Lung (tissue), 12 donors: ENCODE data around the gene KCNE3. TPM values are rescaled to one million over a fixed set of nuclear protein-coding genes. Genes with fewer than 3 reads are reported as not detected.

Source experiments
- ATAC-seq: fragments of 200-7000 bp; cut with Tn5 transposase; one replicate; pipeline ENCODE4 v1.9.1; 2020; ENCODE audit warnings: moderate number of reproducible peaks; ENCODE audit not compliant: insufficient read depth, low FRiP score
- DNase-seq, 3 donors: peaks; one replicate each; pipeline ENCODE4 v3.0.0-alpha.2; 2013 to 2017
- H3K27ac ChIP-seq, 2 donors: one replicate each; pipeline ENCODE4 v1.5.1; 2013; ENCODE audit warnings: mild to moderate bottlenecking in 2 of 2, moderate library complexity in 2 of 2, control low read depth in 1 of 2, inconsistent platforms in 1 of 2, low read depth in 1 of 2, low read length in 1 of 2
- H3K27me3 ChIP-seq, 3 donors: one replicate each; pipeline ENCODE4 v1.5.1; 2013; ENCODE audit warnings: low read length in 2 of 3; ENCODE audit not compliant: control insufficient read depth in 3 of 3, insufficient read depth in 3 of 3
- H3K36me3 ChIP-seq, 4 donors: one replicate each; pipeline ENCODE4 v1.5.1; 2013; ENCODE audit warnings: low read length in 4 of 4, mild to moderate bottlenecking in 1 of 4, moderate library complexity in 1 of 4; ENCODE audit not compliant: control insufficient read depth in 4 of 4, insufficient read depth in 4 of 4
- H3K4me1 ChIP-seq, 5 donors: one replicate each; pipeline ENCODE4 v1.5.1; 2013; ENCODE audit warnings: low read length in 5 of 5, mild to moderate bottlenecking in 2 of 5, moderate library complexity in 1 of 5; ENCODE audit not compliant: control insufficient read depth in 5 of 5, insufficient read depth in 5 of 5
- H3K4me3 ChIP-seq: one replicate; pipeline ENCODE4 v1.5.1; 2013; ENCODE audit warnings: mild to moderate bottlenecking, control low read depth, moderate library complexity
- H3K9ac ChIP-seq, 2 donors: one replicate each; pipeline ENCODE4 v1.5.1; 2013; ENCODE audit warnings: low read length in 2 of 2, control low read depth in 1 of 2; ENCODE audit not compliant: insufficient read depth in 1 of 2
- H3K9me3 ChIP-seq, 4 donors: one replicate each; pipeline ENCODE4 v1.5.1; 2013; ENCODE audit warnings: low read length in 3 of 4, mild to moderate bottlenecking in 1 of 4, moderate library complexity in 1 of 4; ENCODE audit not compliant: control insufficient read depth in 4 of 4, insufficient read depth in 3 of 4
- WGBS, 2 donors: extraction: QIAGEN DNeasy Blood & Tissue Kit; methylation state at CpG; one replicate each; pipeline ENCODE4 v1.1.7; 2013; 5-methylcytosine and 5-hydroxymethylcytosine counted together
- polyA plus RNA-seq, 2 donors: library from polyadenylated mRNA; stranded (reverse); fragments of 200-250 nt; gene quantifications; one replicate each; pipeline ENCODE4 v1.2.1, GENCODE V29; 2013
- total RNA-seq, 2 donors: library from RNA; depleted of rRNA in 1 of 2; stranded (reverse); fragments of >200 nt in 1 of 2; gene quantifications; one replicate each; pipeline ENCODE4 v1.2.1, GENCODE V29; 2014 to 2021
- TF ChIP-seq, protein P1 (sequence below): IDR thresholded peaks from 2 replicates; pipeline ENCODE4 v1.5.1; 2012; ENCODE audit warnings: mild to moderate bottlenecking; ENCODE audit errors: control extremely low read depth, extremely low read depth
- donor health status: control.
- donor health status: control.
- donor health status: Bipolar disorder and iron deficiency.
- donor health status: healthy.
- donor health status: DM: yes; HTN: yes; CAD: no.

The KCNE3 gene
- total and polyA plus RNA-seq, 4 donors = 10.8 to 19.8 (median 14.4) TPM

- no peak overlapping the region for H3K9ac ChIP-seq
- no peak overlapping the region for H3K27ac ChIP-seq
- H3K4me3 ChIP-seq = no peak overlapping the region
- H3K4me1 ChIP-seq = peaks cover 0 to 16% (median 6%) of the 10 kb centered on the region in 5 donors
- TF ChIP-seq, protein P1, sequence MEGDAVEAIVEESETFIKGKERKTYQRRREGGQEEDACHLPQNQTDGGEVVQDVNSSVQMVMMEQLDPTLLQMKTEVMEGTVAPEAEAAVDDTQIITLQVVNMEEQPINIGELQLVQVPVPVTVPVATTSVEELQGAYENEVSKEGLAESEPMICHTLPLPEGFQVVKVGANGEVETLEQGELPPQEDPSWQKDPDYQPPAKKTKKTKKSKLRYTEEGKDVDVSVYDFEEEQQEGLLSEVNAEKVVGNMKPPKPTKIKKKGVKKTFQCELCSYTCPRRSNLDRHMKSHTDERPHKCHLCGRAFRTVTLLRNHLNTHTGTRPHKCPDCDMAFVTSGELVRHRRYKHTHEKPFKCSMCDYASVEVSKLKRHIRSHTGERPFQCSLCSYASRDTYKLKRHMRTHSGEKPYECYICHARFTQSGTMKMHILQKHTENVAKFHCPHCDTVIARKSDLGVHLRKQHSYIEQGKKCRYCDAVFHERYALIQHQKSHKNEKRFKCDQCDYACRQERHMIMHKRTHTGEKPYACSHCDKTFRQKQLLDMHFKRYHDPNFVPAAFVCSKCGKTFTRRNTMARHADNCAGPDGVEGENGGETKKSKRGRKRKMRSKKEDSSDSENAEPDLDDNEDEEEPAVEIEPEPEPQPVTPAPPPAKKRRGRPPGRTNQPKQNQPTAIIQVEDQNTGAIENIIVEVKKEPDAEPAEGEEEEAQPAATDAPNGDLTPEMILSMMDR = no peak
- no peaks in the 10 kb centered on the region for H3K36me3 ChIP-seq
- DNase-seq (no peak), ATAC-seq (no peak)
- no peaks in the 10 kb centered on the region for H3K27me3 ChIP-seq
- no peaks in the 10 kb centered on the region for H3K9me3 ChIP-seq
- WGBS, 2 donors = 60 to 76% methylated on average over 1 of the region's 1 CpG
These were observed 1.6 kb upstream of the KCNE3 start for GRCh38 chr11:74468936-74469335.

- DNase-seq = no peak
- Histone ChIP-seq H3K27ac (no peak overlapping the region), H3K36me3 (no peaks in the 10 kb centered on the region), H3K9me3 (no peaks in the 10 kb centered on the region), H3K9ac (no peak overlapping the region), H3K27me3 (no peaks in the 10 kb centered on the region), H3K4me3 (no peak overlapping the region), H3K4me1 (peaks cover 0 to 16% (median 6%) of the 10 kb centered on the region in 5 donors)
- TF ChIP-seq, protein P1 = no peak
- ATAC-seq = no peak
These were observed 1.2 kb upstream of the KCNE3 start for GRCh38 chr11:74468521-74468920.

- Histone ChIP-seq H3K27me3 (no peaks in the 10 kb centered on the region), H3K4me1 (peaks cover 0 to 16% (median 6%) of the 10 kb centered on the region in 5 donors), H3K4me3 (no peak overlapping the region), H3K9ac (peak overlapping the region in 1 of 2 donors; percentile 72), H3K27ac (peak overlapping the region in 1 of 2 donors; percentile 23), H3K9me3 (no peaks in the 10 kb centered on the region), H3K36me3 (no peaks in the 10 kb centered on the region)
- 76 to 80% methylated on average over 4 of the region's 4 CpGs for WGBS, 2 donors
- no peak for DNase-seq
- TF ChIP-seq, protein P1 = no peak
- ATAC-seq = no peak
These were observed 709 bp upstream of the KCNE3 start for GRCh38 chr11:74468058-74468457.

- no peak overlapping the region for H3K4me3 ChIP-seq
- DNase-seq = peak in 1 of 3 donors; percentile 20
These were observed 2.0 kb downstream of the KCNE3 start for GRCh38 chr11:74465291-74465708.

More at GRCh38 chr11:74465291-74465708, 2.0 kb downstream of the KCNE3 start:
- no peak for ATAC-seq
- Histone ChIP-seq H3K9ac (no peak overlapping the region), H3K36me3 (peaks cover 0 to 4% (median 0%) of the 10 kb centered on the region in 4 donors), H3K4me1 (peaks cover 0 to 29% (median 11%) of the 10 kb centered on the region in 5 donors), H3K27me3 (no peaks in the 10 kb centered on the region), H3K27ac (no peak overlapping the region), H3K9me3 (no peaks in the 10 kb centered on the region)
- WGBS, 2 donors = 60 to 74% methylated on average over 2 of the region's 2 CpGs
- TF ChIP-seq, protein P1 = no peak
